Measurements from ENCODE around the gene PRSS48.
"Not testable (repeated sequence)": the region's sequence is repeated elsewhere in the genome, so short reads cannot be mapped to it uniquely, and the experiment has no call there.

Gene PRSS48

GRCh38 chr4:151263455-151263854 is 13.5 kb upstream of the PRSS48 start:
- no peak for DNase-seq (ENCODE audit: extremely low spot score)
- ChIA-PET CTCF (interaction anchor here (0.7 to 5.2 kb wide), 3 partner anchors 13 to 68 kb away, joined by 3 to 39 read pairs (median 3); partner anchors contain the start of gene PRSS48), POLR2A (no interaction called here)
- TF ChIP-seq CTCF (IDR thresholded peaks at IDR 0.05; ENCODE audit: control extremely low read depth, extremely low read depth, low read depth, missing control alignments) = no peak

GRCh38 chr4:151266497-151266896 is 10.5 kb upstream of the PRSS48 start:
- DNase-seq (ENCODE audit: extremely low spot score) = no peak
- no peak for TF ChIP-seq CTCF (IDR thresholded peaks at IDR 0.05; ENCODE audit: control extremely low read depth, extremely low read depth, low read depth, missing control alignments)
- ChIA-PET POLR2A (no interaction called here), CTCF (interaction anchor here (0.6 to 5.2 kb wide), 2 partner anchors 10 to 20 kb away, joined by 3 to 39 read pairs; partner anchors contain the start of gene PRSS48)

- DNase-seq (ENCODE audit: extremely low spot score) = no peak
- ChIA-PET POLR2A (no interaction called here), CTCF (interaction anchor here (0.6 to 5.2 kb wide), 2 partner anchors 9 to 21 kb away, joined by 3 to 39 read pairs; partner anchors contain the start of gene PRSS48)
- no peak for TF ChIP-seq CTCF (IDR thresholded peaks at IDR 0.05; ENCODE audit: control extremely low read depth, extremely low read depth, low read depth, missing control alignments)
Measured at GRCh38 chr4:151267104-151267503, 9.9 kb upstream of the PRSS48 start.

GRCh38 chr4:151267822-151268535 is 9.0 kb upstream of the PRSS48 start:
- POLR2A ChIA-PET = no interaction called here

GRCh38 chr4:151268905-151269304 is 8.1 kb upstream of the PRSS48 start:
- POLR2A ChIA-PET; DNase-seq (ENCODE audit: extremely low spot score): not testable (repeated sequence)

More at GRCh38 chr4:151267822-151268535, 9.0 kb upstream of the PRSS48 start:
- no peak for DNase-seq (ENCODE audit: extremely low spot score)
- CTCF ChIA-PET = interaction anchor here (5.2 kb wide), 1 partner anchor 9 kb away, joined by 39 read pairs; the partner anchor contains the start of gene PRSS48
- TF ChIP-seq CTCF (IDR thresholded peaks at IDR 0.05; ENCODE audit: control extremely low read depth, extremely low read depth, low read depth, missing control alignments) = no peak

GRCh38 chr4:151284534-151285245 is 7.7 kb downstream of the PRSS48 start:
- CTCF ChIA-PET = interaction anchor here (0.9 kb wide), 1 partner anchor 14 kb away, joined by 3 read pairs; no protein-coding TSS in a partner anchor
- DNase-seq (ENCODE audit: extremely low spot score) = no peak
- POLR2A ChIA-PET = no interaction called here
- no peak for TF ChIP-seq CTCF (IDR thresholded peaks at IDR 0.05; ENCODE audit: control extremely low read depth, extremely low read depth, low read depth, missing control alignments)

More at GRCh38 chr4:151268905-151269304, 8.1 kb upstream of the PRSS48 start:
- CTCF ChIA-PET = interaction anchor here (1.6 kb wide), 1 partner anchor 14 kb away, joined by 4 read pairs; no protein-coding TSS in a partner anchor

Data from GM10248 (cell line).